Activated CD4-positive, CD25-positive, alpha-beta regulatory T cell (primary cell): ENCODE results near the gene CEP97.
"Not testable (repeated sequence)": the region's sequence is repeated elsewhere in the genome, so short reads cannot be mapped to it uniquely, and the experiment has no call there.

Experiments
- DNase-seq, 4 experiments: peaks; one replicate each; lab custom pipeline; 2025; lab: John Stamatoyannopoulos, UW

Gene CEP97

GRCh38 chr3:101703169-101703568 is 21.2 kb upstream of the CEP97 start:
- no peak for DNase-seq

GRCh38 chr3:101704639-101705038 is 19.8 kb upstream of the CEP97 start:
- not testable (repeated sequence) for DNase-seq

- no peak for DNase-seq
Measured at GRCh38 chr3:101709126-101709525, 15.3 kb upstream of the CEP97 start.

GRCh38 chr3:101718455-101718854 is 6.0 kb upstream of the CEP97 start:
- no peak for DNase-seq

- DNase-seq = no peak
Measured at GRCh38 chr3:101719604-101720185, 4.7 kb upstream of the CEP97 start.

GRCh38 chr3:101720851-101721840 is 3.3 kb upstream of the CEP97 start:
- DNase-seq = no peak

- no peak for DNase-seq
Measured at GRCh38 chr3:101722394-101723173, 1.8 kb upstream of the CEP97 start.

GRCh38 chr3:101725194-101725889 is 928 bp downstream of the CEP97 start:
- DNase-seq = no peak

- no peak for DNase-seq
Measured at GRCh38 chr3:101725890-101726275, 1.5 kb downstream of the CEP97 start.

GRCh38 chr3:101729586-101729985 is 5.2 kb downstream of the CEP97 start:
- no peak for DNase-seq

- no peak for DNase-seq
Measured at GRCh38 chr3:101730839-101731238, 6.4 kb downstream of the CEP97 start.

GRCh38 chr3:101732240-101732641 is 7.8 kb downstream of the CEP97 start:
- no peak for DNase-seq

GRCh38 chr3:101735833-101736232 is 11.4 kb downstream of the CEP97 start:
- no peak for DNase-seq

GRCh38 chr3:101741914-101742313 is 17.5 kb downstream of the CEP97 start:
- not testable (repeated sequence) for DNase-seq

- DNase-seq = no peak
Measured at GRCh38 chr3:101744811-101745210, 20.4 kb downstream of the CEP97 start.

- DNase-seq = not testable (repeated sequence)
Measured at GRCh38 chr3:101745934-101746333, 21.5 kb downstream of the CEP97 start.

- DNase-seq = not testable (repeated sequence)
Measured at GRCh38 chr3:101753386-101754113, 29.1 kb downstream of the CEP97 start.

GRCh38 chr3:101758224-101758623 is 33.8 kb downstream of the CEP97 start:
- DNase-seq = no peak

- no peak for DNase-seq
Measured at GRCh38 chr3:101762041-101762646, 37.7 kb downstream of the CEP97 start.

- DNase-seq = not testable (repeated sequence)
Measured at GRCh38 chr3:101777745-101778281, 53.4 kb downstream of the CEP97 start.
